SW 1271 (cell line): ENCODE data around the gene ADPRHL1.
"Not testable (repeated sequence)": the region's sequence is repeated elsewhere in the genome, so short reads cannot be mapped to it uniquely, and the experiment has no call there.

ENCODE experiments used
- DNase-seq, 2 experiments: peaks; one replicate each; lab custom pipeline; 2025; lab: John Stamatoyannopoulos, UW

The ADPRHL1 gene

DNA sequence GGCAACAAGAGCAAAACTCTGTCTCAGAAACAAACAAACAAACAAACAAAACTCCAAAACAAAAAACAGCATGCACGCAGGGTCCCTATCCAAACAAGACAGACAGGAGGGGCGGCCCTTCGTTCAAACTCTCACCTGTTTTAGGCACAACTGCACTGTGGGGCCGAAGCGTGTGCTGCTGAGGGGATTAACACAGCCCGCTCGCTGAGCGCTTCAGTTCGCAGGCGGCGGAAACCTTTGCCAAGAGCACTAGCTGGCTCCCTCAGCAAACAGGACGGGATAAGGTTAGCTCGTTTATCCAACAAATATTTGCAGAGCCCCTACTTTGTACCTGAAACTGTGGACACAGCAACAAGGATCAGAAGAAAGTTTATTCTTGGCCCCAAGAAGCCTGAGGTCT lies 1.6 kb upstream of the ADPRHL1 start:
- DNase-seq = no peak

DNA sequence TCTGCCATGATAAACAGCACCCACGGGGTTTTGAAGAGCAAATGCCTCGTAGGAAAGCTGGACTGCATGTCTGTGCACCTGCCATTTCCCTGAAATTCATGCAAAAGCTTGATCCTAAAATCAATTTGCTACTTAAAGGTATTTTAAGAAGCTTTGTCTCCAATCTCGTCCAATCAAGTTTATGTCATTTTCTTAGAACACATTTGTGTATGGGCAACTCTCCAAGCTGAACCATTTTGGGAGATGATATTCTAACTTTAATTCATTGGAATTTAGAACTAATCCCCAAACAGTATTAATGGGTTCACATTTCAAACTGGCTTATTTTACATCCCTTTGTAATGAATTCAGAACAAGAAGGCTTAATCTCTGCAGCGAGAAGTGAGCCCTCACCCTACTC lies 822 bp downstream of the ADPRHL1 start:
- no peak for DNase-seq

DNA sequence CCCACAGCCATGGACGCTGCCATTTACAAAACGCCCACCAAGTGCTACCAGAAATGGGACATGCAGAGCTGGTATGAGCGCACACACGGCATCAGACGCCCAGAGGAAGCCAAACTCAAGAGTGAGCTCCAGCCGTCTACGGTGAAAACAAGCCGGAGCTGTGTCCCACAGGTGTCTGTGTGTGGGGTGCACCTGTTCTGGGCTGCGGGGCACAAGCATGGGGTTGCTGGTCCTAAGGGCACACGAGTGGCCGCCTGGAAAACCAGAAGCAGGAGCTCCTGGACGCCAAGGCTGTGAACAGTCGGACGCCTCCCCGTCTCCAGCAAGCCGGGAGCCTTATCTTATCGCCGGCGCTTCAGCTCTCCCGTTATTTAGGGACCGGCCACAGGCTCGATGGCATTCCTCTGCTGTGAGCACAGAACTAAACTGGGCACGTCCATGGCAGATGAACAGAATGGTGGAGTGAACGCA lies 1.3 kb downstream of the ADPRHL1 start:
- no peak for DNase-seq

DNA sequence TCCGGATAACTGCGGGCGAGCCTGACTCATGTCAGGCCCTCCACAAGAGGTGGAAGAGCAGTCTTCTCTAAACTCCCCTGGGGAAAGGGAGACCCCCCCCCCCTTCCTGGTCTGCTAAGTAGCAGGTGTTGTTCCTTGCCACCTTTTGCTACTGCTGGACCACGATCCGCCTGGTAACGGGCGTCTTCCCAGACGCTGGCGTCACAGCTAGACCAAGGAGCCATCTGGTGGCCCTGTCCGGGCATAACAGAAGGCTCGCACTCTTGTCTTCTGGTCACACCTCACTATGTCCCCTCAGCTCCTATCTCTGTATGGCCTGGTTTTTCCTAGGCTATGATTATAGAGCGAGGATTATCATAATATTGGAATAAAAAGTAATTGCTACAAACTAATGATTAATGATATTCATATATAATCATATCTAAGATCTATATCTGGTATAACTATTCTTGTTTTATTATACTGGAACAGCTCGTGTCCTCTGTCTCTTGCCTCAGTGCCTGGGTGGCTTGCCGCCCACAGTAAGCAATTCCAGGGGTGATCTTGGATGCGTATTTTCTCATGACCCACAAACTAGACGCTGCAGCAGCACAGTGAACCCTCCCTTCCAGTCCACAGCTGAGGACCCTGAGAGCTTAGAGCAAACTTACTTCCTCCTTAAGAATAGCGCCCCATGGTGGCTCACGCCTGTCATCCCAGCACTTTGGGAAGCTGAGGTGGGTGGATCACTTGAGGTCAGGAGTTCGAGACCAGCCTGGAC lies 2.2 kb downstream of the ADPRHL1 start:
- DNase-seq = not testable (repeated sequence)

DNA sequence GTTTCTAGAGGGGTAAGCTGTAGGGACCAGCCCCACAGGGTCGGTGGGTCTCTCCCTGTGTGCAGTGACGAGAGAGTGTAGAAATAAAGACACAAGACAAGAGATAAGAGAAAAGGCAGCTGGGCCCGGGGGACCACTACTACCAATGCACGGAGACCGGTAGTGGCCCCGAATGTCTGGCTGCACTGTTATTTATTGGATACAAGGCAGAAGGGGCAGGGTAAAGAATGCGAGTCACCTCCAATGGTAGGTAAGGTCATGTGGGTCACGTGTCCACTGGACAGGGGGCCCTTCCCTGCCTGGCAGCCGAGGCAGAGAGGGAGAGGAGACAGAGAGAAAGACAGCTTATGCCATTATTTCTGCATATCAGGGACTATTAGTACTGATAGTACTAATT lies 2.9 kb downstream of the ADPRHL1 start:
- not testable (repeated sequence) for DNase-seq

DNA sequence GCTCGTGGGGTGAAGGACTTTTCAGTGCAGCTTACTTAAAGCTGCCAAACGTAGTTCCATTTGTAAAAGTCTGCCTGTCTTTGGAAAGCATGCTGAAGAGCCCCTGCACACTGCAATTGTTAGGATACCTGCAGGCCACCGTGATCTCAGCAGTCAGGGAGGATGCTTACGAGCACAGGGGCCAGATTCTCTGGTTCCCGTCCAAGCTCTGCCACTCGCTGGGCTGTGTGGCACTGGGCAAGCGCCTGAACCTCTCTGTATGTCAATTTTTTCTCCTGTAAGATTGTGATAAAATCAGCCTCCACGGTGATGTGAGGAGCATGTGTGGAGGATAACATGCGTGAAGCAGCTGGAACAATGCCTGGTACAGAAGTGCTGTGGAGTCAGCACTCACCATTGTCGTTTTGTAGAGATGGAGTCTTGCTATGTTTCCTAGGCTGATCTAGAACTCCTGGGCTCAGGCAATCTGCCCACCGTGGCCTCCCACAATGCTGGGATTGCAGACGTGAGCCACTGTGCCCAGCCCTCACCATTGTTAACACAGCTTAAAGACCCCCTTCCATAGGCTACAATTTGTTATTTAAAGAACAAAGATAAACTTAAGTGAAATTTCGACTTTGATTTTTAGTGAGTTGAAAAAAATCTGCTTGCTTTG lies 3.5 kb downstream of the ADPRHL1 start:
- no peak for DNase-seq

DNA sequence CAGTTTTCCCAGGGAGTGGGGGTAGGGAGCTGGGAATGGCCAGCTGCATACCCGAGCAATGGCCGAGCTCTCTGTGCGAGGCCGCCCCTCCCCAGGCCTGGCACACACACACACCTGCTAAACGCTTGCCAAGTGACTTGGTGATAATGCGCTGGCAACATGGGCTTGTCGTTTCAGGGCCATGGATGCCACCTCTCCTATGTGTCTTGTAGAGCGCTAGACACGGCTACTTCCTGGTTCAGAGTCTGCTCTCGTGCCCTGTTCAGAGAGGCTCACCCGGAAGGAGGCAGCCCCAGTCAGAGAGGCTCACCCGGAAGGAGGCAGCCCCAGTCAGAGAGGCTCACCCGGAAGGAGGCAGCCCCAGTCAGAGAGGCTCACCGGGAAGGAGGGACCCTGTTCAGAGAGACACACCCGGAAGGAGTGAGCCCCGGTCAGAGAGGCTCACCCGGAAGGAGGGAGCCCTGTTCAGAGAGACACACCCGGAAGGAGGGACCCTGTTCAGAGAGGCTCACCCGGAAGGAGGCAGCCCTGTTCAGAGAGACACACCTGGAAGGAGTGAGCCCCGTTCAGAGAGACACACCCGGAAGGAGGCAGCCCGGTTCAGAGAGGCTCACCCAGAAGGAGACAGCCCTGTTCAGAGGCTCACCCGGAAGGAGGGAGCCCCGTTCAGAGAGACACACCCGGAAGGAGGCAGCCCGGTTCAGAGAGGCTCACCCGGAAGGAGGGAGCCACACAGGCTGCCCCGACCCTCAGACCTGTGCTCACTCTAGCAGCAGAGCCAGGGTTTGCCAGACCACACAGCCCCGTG lies 4.2 kb downstream of the ADPRHL1 start:
- peak; percentile 27 to 66 for DNase-seq

DNA sequence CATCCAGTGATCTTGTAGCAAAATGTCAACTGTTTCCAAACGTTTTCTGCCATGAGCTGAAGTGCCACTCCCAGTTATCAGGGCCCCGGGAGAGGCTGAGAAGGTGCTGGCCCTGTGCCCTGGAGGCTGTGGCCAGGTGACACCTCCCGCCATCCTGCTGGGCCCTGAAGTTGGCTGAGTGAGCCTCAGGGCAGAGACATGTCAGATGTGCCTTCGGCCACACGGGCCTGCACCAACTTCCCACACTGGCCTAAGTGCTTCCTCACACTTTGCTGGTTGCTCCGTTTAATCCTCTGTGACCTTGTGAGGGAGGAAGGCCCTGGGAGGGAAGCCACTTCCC lies 4.8 kb downstream of the ADPRHL1 start:
- no peak for DNase-seq

DNA sequence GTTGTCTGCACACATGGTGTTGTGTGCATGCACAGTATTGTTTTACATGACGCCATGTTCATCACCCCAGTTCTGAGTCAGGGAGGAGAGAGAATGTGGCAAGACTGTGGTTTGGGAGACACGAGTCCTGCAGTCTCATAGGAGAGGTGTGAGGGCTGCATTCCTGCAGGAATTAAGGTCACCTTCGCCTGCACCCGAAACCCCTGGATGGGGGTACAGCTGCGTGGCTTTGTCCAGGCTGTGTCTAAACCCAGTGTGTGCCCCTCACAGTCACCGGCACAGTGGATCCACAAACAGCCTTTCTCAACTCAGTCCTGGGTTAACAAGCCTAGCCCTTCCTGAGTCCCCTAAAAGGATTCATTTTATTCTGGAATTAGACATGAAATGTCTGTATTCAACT lies 5.7 kb downstream of the ADPRHL1 start:
- no peak for DNase-seq

DNA sequence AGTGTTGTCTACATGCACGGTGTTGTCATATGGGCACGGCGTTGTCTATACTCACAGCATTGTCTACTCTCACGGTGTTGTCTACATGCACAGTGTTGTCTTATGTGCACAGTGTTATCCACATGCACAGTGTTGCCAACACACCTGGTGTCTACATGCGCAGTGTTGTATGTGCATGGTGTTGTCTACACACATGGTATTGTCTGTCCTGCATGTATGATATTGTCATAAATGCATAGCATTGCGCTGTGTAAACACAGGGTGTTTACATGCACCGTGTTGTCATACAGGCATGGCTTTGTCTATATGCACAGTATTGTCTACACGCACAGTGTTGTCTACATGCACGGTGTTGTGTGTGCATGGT lies 6.8 kb downstream of the ADPRHL1 start:
- DNase-seq = no peak

DNA sequence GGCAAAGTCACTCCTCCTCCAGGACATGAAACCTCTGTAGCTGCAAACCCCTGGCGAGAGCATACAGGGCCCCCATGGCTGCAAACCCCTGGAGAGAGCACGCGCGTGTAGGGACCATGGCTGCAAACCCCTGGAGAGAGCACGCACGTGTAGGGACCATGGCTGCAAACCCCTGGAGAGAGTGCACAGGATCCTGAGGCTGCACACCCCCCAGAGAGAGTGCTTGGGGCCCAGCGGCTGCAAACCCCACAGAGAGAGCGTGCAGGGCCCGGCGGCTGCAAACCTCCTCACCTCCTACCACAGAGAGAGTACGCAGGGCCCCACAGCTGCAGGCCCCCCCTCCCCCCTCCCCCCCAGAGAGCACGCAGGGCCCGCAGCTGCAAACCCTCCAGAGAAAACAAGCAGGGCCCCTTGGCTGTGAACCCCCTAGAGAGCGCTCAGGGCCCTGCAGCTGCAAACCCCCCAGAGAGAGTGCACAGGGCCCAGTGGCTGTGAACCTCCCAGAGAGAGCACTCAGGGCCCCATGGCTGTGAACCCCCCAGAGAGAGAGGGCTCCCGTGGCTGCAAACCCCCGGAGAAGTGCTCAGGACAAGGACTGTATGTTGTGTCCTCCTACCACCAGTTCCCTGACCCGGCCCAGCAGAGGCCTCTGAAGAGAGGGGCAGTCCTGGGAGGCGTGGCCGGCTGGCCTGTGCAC lies 7.3 kb downstream of the ADPRHL1 start:
- no peak for DNase-seq

DNA sequence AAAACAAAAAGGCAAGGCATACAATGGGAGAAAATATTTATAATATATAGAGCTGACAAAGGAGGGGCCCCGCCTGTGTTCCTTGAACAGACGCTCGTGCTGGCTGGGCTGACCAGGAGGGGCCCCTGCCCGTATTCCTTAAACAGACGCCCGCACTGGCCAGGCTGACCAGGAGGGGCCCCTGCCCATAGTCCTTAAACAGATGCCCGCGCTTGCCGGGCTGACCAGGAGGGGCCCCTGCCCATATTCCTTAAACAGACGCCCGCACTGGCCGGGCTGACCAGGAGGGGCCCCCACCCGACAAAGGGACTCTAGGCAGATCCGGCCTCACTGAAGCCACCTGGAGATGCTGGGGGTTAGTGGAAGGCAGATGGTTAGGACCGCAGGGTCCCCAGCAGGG lies 9.3 kb downstream of the ADPRHL1 start:
- no peak for DNase-seq

DNA sequence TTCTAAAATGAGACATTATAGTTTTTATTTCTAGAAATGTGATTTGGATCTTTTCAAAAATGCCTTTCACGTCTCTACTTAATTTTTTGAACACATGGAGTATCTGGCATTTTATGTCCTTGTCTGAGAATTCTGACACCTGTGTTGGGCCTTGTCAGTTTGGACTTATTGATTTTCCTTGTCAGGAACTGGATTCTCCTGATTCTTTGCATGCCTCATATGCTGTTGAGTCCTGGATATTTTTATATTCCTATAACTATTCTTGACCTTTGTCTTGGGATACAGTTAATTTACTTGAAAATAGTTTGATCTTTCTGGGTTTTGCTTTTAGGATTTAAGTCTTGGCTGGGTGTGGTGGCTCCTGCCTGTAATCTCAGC lies 10.3 kb downstream of the ADPRHL1 start:
- DNase-seq = no peak

DNA sequence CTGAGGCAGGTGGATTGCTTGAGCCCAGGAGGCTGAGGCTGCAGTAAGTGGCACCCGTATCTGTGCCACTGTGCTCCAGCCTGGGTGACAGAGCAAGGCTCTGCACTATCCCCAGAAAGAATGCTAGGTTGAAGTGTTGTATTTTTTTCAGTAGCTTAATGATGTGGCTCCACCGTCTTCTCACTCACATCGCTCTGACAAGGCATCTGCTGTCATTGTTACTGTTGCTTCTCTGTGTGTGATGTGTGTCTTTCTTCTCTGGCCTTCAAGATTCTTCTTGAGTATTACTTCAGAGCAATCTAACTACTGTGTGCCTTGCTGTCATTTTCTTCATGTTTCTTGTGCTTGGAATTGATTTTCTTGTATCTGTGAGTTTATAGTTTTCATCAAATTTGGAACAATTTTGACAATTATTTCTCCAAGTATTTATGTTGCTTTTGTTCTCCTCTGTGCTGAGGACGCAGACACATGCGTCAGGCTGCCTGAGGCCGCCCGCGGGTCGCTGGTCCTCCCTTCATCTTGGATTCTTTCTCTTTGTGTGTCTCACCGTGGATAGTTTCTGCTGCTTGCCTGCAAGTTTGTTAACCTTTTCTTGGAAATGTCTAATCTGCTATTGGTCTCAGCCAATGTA lies 10.8 kb downstream of the ADPRHL1 start:
- DNase-seq = no peak

DNA sequence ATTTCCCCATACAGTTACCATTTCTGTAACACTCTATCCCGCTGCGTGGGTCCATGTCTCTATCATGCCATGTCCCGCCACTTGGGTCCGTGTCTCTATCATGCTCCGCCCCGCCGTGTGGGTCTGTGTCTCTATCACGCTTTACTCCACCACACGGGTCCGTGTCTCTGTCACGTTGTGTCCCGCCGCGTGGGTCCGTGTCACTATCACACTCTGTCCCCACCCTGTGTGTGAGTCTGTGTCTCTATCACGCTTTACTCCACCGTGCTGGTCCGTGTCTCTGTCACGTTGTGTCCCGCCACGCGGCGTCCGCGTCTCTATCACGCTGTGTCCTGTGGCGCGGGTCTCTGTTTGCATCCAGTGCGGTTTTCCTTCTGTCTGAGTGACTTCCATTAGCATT lies 11.6 kb downstream of the ADPRHL1 start:
- no peak for DNase-seq

DNA sequence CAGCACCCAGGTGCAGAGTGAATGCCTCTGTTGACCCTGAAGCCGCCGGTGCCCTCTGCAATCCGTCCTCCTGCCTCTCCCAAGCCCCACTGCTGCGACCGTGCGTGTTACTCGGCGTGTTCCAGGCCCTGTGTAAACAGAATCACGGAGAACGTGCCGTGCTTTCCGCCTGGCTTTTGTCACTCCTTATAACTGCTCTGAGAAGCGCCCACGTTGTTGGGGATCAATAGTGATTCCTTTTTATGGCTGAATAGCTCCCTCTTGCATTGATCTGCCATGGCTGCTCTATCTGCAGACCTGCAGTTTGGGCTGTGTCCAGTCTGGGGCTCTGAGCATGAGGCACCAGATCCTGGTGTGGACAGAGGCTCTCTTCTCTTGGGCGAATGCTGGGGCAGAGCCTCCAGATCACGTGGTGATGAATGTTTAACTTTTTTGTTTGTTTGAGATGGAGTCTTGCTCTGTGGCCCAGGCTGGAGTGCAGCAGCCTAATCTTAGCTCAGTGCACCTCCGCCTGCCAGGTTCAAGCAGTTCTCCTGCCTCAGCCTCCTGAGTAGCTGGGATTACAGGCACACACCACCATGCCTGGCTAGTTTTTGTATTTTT lies 15.8 kb downstream of the ADPRHL1 start:
- no peak for DNase-seq

DNA sequence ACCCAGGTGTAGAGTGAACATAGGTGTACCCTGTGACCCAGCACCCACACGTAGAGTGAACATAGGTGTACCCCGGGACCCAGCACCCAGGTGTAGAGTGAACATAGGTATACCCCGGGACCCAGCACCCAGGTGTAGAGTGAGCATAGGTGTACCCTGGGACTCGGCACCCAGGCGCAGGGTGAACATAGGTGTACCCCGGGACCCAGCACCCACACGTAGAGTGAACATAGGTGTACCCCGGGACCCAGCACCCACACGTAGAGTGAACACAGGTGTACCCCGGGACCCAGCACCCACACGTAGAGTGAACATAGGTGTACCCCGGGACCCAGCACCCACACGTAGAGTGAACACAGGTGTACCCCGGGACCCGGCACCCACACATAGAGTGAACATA lies 16.4 kb downstream of the ADPRHL1 start:
- DNase-seq = not testable (repeated sequence)

DNA sequence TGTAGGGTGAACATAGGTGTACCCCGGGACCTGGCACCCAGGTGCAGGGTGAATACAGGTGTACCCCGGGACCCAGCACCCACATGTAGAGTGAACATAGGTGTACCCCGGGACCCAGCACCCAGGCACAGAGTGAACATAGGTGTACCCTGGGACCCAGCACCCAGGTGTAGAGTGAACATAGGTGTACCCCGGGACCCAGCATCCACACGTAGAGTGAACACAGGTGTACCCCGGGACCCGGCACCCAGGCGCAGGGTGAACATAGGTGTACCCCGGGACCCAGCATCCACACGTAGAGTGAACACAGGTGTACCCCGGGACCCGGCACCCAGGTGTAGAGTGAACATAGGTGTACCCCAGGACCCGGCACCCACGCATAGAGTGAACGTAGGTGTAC lies 17.4 kb downstream of the ADPRHL1 start:
- DNase-seq = not testable (repeated sequence)

DNA sequence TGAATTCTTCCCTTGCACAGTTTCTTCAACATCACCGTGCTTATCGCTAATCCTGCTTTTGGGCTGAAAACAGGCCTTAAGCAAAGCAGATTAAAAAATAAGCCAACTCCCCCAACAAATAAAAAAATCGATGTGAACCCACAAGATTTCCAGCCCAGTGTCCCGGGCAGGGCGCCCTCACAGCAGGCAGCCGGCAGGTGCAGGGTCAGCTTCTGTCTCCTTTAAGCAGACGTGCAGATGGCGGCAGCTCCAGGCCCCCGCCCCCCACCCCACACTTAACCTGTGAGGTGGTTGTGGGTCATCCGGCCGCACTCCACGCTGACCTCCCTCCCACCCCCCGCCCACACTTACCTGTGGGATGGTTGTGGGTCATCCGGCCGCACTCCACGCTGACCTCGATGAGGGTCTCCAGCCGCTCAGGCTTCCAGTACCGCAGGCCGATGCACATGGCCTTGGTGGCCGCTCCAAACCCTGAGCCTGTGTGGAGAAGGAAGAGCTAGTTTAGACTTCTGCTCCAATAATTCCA lies 19.8 kb downstream of the ADPRHL1 start:
- no peak for DNase-seq

DNA sequence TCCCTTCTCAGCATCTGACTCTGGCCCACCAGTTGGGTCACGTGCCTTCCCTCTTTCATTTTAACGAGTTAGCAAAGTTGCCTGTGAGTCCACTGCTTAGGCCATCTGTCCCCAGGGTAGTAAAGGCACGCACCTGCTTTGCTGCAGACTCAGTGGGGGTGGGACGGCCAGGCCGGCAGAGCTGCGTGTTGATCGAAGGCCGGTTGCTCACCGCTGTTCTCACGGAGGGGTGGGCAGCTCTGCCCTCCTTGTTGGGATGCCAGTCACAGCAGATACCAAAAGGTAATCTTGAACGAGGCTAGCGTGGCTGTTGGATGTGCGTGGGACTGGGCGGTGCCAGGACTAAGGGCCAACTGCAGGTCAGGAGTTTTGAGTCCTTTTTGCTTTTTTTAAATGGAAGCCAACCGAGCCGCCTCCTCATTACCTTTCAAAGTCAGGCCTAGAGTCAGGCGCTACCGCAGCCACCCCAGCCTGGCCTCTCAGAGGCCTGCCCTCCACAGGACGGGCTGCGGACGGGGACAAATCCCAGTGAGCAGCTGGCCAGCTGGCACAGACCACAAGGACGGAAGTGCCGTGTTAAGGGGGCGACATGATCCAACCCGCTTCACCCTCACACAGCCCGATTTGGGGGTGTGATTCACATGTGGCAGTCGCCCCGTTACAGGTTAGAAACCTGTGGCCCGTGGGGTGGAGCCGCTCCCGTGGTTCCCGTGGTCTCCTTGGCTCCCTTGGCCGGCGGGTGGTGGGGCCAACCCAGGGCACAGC lies 20.6 kb downstream of the ADPRHL1 start:
- DNase-seq = no peak

DNA sequence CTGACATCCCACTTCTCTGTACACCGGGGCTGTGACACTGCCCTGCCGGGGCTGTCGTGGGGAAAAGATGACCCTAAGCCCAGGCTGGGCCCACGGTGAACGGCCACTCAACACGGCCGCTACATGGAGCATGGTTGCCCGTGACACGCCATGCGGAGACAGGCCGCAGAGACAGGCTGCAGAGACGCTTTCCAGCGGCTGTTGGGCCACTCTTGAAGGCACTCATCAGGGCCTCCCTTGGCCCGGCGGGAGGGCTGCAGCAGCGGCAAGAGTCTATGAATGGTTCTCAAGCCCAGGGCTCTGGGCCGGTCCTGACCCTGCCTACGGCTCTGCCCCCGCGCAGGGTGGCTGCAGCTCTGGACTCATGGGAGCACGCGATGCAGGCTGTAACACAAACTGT lies 22.1 kb downstream of the ADPRHL1 start:
- no peak for DNase-seq
